SK-N-DZ (cell line): ENCODE results near the gene SHISA9.

Source experiments
- DNase-seq: peaks from one replicate; pipeline ENCODE4 v3.0.0-alpha.2; 2015; ENCODE audit warnings: low spot score

The SHISA9 gene

DNA sequence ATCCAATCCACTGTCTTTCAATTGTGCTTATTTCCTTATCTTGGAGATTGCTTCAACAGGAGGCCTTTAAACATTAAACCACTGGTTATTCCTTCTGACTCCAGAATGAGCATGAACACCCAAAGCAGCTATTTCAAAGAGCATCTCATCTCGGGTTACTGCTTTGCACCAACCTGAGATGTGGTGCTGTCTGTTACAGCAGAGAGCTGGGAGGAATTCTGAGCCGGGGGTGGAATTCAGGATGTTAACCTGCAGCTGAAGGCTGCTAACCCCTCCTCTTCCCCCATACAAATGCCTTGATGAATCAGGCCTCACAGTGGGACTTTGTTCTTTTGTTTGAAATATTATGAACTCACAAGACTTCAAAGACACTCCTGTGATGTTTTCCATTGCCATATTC is 113.1 kb downstream of the SHISA9 start:
- DNase-seq: no peak

DNA sequence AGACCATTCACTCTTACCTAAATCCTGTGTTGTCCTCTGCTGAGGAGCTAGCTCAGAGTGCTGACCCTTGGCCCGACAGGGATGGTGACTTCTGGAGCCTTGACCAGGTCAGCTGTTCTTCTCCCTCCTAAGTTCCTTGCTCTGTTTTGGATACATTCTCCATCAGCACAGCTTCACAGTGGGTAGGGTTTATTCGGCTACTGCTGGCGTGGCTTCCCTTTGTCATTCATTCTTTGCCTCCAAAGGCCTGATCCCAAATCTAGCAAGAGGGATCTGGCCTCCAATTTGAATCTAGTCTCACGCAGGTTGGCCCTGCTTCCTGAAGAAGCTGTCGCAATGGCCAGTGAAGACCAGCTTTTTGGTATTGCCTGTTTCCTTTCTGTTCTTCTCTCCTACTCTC is 116.6 kb downstream of the SHISA9 start:
- DNase-seq: no peak

DNA sequence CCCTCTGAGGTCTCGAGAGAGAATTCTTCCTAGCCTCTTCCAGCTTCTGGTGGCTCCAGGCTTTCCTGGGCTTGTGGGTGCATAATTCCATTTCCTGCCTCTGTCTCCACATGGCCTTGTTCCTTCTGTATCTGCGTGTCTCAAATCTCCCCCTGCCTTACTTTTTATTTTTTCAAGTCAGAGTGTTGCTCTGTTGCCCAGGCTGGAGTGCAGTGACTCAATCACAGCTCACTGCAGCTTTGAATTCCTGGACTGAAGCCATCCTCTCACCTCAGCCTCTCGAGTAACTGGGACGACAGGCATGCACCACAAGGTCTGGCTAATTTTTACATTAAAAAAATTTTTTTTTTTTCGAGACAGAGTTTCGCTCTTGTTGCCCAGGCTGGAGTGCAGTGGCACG is 120.6 kb downstream of the SHISA9 start:
- no peak for DNase-seq

DNA sequence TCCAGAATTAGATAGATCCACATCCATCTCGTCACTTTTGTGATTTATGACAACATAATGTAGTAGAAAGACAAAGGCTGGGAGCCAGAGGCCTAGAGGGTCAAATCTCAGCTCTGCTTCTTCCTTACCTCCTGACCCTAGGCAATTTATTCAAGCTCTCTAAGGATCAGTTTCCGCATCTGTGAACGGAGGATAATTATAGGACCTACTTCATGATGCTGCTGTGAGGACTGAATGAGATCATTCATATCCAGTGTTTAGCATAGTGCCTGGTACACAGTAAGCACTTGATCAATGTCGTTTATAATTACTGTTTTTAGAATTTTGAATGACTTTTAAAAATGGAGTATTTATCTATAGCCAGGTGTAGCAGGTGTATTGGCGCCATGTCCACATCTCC is 128.4 kb downstream of the SHISA9 start:
- no peak for DNase-seq

DNA sequence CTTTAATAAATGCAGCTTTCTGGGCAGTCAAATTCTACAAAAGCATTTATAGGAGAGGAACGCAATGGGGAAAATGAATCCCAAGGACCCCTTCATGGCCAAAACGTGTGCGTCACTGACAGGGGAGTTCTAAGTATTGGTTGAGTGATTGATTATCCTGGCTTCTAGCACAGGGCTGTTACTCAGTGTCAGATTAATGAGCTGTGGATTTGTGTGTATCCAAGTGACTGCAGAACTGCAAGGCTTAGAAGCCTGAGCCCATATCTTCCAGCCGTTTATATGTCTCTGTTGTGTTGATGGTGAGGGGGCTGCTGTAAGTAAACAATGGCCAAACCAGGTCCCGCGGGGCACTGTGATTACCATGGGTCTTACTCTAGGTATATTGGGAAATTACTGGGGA is 129.4 kb downstream of the SHISA9 start:
- no peak for DNase-seq

DNA sequence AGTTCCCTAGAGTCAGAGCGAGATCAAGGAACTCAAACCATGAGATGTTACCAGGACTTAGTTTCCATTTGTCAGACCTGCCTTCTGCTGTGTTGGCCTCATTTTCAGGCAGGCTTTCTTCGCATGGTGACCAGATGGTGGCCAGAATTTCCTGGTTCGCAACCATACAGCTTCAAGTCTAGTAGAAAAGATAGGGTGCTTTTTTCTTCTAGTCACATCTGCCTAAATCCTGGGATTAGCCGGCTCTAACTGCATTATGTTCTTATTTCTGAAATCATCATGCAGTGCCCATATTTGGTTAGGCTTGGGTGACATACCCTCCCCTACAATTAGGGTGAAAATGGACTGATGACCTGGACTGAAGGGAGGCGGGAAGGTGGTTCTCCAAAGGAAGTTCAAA is 131.5 kb downstream of the SHISA9 start:
- DNase-seq: no peak

DNA sequence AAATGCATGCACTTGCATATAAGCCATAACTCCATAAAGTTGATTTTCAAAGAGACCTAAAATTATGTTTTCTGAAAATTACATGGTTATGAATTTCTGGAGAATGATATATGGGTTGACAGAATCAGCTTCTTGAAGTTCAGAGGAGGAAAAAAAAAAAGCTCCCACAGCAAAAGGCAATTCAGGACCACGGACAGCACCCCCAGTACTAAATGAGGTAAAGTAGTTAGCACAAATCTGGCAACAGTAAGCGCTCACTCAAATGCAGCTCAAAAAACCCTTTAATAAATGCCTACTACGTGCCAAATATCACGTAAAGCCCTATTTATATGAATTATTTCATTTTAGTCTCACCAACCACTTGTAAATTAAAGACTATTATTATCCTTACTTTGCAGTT is 135.2 kb downstream of the SHISA9 start:
- no peak for DNase-seq

DNA sequence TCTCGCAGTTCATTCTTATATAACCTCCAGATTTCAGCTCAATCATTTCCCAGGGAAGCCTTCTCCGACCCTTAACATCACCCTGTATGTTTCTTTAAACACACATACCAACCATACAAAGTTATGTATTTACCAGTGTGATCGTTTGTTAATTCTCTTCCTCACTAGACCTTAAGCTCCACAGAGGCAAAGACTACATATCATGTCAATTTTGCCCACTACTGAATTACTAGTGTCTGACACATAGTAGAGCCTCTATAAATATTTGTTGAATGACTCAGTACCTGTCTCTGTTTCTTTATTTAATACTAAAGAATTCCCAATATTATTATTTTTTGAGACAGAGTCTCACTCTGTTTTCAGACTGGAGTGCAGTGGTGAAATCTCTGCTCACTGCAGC is 137.2 kb downstream of the SHISA9 start:
- DNase-seq: no peak

DNA sequence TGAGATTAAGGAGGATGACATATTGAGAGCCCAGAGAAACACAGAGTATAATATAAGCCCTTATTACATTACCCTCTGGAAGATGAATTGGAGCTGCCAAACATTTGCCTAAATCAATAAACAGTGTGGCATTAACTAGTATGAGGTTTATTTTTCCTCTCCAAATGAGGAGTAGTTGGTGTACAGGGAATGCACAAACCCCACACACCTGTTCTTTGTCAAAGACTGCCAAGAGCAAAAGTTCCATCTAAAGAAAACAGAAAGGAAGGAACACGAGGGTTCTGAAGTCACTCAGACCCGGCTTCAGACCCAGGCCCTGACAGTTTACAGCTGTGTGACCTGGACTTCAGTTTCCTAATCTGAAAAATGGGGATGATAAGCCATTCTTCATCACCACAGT is 138.1 kb downstream of the SHISA9 start:
- no peak for DNase-seq

DNA sequence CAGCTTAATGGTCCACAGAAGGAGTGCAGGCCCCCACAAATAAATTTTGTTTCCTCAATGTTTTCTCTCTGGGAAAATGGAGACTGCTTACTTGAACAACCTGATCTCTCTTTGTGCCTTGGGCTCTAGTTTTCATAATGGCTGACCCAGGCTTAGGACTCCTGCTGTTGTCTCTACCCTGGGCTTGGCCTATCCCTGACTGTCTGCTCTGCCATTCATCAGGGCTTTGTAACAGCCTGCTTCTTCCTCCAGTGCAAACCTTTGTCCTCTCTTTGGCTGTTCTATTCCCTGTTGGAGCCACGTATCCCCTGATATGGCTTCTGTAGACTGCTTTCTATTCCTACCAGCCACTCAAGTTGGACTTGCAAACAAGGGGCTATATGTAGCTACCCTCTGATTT is 139.8 kb downstream of the SHISA9 start:
- no peak for DNase-seq

DNA sequence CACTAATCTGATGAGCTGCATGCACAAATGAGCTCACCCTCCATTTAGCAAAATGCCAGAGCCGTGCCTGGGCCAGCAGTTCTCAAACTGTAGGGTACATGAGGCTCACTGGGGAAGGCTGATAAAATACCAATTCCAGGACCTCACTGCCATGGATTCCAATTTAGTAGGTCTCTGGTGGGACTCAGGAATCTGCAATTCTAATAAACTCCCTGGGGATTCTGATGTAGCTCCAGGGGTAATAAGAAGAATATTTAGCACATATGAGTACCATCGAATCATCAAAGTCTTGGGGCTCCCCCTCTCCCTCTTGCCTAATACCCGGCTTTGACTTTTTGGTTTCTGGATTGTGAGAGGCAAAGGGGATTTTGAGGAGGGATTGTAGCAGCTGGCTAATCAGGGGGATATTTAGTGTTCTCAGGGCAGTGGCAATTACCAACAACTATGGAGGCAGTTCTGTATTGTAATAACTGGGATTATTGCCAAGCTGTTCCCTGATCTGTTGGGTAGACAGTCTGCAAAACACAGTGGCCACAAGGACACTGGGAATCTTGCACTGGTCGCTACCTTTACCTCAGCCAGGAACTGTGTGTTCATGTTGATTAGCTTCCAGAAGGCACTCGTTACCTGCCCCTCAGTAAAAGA is 140.4 kb downstream of the SHISA9 start:
- DNase-seq: no peak

DNA sequence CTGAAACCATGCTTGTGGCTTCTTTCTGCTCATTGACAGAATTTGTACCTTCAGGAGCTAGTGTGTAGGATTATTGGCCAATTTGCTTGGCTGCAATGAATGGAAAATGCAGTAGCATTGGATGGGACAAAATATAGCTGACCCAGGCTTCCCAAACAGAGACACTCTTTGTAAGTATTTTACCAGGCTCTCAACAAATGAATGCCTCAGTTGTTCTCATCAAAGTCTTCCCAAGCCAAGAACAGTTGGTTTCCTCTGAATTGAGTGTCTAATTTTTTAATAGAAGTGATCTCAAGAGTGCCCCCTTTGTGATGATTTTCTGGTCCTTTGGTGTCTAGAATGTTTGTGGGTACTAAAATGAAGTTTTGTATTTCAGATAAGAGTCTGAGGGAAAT is 140.9 kb downstream of the SHISA9 start:
- DNase-seq: no peak

DNA sequence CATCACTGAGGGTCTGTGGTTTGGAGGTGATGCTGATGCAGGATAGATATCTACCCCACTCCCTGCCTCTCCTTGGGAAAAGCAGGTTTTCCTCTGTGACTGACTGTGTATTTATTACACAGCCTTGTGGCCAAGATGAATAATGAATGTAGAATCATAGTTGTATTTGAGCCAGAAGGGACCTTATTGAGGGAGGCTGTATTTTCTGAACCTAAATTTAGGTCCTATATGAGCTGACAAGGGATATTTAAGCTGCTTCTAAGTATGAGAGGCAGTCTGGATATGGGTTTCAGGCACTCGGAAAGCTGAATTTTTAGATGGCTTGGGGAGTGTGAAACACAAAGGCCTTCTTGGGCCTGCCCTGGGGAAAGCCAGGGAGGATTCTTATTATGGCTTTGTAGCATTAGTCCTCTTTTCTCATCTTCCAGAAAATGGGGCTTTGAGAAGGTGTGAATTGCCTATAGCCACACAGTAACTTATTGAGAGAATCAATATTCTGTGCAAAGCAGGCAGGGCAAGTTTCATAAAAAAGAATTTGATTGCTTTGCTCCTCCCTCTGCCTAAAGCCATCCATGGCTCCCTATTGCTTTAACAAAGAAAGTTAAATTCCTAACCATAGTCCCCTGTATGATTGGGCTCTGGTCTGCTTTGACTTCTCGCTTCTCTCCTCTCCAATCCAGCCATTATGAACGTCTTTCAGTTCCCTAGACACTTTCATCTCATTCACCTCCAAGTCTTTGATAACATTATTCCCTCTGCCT is 144.8 kb downstream of the SHISA9 start:
- DNase-seq: no peak

DNA sequence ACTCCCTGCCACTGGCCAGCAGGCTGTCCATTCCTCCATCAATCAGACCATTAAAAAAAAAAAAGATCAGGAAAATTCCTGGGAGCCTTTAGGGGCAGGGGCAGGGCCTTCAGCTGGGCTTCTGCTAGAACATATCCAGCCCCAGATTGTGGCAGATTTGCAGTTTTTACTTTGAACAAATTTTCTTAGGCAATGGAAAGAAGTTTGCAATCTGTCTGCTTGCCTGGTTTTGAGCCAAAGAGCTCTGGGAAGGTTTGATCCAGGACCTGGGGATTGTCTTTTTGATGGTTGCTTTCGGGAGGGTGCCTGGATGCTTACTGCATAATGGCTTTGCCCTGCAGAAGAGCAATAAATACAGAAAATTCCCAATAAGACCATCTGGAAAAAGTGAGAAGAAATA is 145.9 kb downstream of the SHISA9 start:
- no peak for DNase-seq

DNA sequence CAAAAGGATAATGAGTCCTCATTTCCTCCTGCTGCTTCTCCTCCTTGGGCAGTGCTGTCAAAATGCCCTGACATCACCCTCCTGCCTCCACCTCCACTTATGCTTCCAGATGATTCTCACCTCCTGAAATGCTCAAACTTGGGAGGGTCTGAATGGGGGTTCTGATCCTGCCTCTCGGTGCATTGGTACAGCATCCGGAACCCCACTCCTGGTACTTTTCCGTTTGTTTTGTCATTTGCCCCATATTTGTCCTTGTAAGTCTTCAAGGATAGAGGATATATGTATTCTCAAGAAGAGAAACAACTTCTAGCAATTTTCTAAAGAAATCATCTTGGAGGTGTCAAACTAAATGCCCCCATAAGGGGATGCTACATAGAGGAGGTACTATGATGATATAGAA is 148.3 kb downstream of the SHISA9 start:
- DNase-seq: no peak

DNA sequence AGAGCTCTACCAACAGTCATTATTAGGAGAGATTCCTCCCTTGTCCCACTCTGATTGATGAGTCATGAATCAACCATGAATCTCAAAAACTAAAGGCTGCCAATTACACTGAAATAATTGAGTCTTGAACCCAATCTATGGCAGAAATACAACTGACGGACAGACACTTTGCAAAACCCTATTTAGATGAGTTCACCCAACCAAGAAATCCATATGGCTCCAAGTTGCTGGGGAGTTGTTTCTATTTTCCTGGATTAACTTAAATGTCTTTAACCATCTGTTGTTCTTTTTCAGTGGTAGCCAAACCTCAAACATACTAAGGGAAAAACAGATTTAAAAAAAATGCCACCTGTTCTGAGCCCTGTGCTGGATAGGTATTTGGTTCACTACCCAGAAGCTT is 151.0 kb downstream of the SHISA9 start:
- DNase-seq: no peak

DNA sequence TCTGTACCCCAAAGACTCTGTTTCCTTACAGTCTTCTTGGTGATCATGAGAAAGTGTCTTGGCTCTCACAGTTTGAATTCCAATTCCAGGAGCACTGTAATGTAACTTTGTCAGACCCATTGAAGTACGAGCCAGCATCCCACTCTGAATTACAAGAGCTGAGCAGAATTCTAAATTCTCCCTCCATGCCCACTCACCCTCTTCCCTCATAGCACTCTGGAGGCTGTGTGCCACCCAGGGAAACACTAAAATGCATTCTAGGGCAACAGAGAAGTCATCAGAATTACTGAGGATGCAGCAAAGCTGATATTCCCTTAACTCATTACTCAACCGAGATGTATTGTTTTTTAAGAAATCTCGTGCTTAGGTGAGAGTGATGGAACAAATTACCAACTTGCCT is 154.1 kb downstream of the SHISA9 start:
- no peak for DNase-seq

DNA sequence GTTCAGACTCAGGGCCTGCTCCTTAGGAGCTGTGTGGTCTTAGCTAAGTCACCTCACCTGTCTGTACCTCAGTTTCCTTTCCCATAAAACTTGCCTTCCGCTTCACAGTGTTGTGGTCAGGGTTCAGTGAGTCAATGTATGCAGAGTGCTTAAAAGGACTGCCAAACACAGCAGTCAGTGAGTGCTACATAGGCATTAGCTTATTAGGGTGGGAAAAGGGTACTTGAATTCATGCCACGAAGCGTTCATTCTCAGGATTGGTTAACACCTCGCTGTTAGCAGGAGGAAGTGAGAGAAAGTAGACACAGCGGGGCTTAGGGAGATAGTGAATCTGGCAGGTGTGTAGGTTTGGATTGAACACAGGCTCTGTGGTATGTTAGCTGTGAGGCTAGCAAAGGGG is 155.2 kb downstream of the SHISA9 start:
- DNase-seq: no peak

DNA sequence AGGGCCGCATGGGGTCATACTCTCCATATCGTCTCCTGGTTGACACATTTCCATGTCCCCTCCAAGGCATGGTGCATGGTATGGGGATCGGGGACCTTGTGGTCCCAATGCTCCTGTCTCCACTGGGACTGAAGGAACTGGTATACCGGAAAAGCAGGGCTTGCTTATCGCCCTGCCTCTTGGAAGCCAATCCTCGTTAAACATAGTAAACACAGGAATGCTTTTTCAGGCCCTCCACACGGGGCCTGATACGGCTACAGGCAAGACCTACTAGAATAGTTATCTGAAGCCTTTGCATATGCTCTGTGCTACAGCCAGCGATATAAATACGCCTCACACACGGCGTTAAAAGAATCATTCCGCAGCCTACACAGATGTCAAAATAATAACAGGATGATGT is 159.5 kb downstream of the SHISA9 start:
- no peak for DNase-seq

DNA sequence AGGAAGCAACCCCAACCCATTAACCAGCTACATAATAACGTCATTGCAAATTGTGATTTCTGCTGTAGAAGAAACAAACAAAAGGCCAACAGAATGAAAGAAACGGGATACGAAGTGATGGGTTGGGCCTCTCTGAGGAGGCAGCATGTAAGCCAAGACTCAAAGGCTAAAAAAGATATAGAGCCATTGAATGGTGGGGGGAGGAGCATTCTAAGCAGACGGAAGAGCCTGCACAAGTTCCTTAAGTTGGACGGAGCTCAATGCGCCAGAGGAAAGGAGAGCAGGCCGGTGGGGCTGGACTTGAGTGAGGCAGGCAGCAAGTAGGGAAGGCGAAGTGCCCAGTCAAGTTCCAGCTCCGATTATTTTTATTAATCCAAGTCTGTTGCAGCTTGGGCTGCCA is 160.3 kb downstream of the SHISA9 start:
- no peak for DNase-seq

DNA sequence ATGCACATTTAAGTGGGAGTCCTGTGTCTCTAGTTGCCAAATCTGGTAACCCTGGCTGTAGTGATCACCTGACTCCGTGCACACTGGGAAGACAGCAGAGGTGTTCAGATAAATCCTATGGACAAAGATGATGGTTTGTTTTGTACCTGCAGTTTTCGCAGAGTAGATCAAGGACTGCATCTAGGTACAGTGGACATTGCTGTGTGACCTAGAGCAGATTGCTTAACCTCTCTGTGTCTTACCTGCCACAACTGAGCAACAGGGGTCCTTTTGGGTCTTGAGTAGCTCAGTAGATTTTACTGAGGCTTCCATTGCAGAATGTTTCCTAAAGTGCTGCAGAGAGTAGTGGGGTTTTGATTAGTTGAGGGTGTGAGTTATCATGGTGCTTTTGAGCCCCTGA is 160.8 kb downstream of the SHISA9 start:
- no peak for DNase-seq

DNA sequence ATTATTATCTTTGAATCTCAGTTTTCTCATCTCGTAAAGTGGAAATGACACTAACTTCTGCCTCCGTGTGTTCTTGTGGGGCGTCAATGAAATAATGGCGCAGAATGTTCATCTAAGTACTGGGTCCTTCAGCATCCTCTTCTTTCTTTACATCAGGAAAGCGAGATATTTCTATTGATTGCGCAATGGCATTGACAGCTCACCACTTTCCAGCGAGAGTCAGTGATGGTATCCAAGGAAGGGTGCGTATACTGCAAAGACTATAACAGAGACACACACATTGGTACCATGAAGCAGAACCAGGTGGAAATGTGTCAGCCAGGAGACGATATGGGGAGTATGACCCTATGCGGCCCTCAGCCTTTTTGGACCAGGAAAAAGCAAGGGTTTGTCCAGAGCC is 162.1 kb downstream of the SHISA9 start:
- no peak for DNase-seq

DNA sequence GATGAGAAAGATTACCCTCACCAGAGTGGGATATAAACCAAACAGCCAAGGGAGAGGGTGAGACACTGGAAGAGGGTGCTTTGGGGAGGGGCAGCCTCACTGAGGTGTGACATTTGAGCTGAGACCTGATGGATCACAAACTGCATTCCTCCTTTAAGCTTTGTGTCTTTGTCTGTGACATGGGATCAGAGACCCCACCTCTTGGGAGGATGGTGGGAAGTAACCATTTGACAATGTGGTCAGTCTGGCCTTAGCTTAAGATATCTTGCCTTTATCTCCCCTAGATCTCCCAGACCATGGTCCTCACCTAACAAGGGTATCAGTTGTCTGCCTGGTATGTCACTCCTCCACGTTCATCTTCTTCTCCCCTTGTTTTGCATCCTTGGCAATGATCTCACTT is 163.4 kb downstream of the SHISA9 start:
- no peak for DNase-seq

DNA sequence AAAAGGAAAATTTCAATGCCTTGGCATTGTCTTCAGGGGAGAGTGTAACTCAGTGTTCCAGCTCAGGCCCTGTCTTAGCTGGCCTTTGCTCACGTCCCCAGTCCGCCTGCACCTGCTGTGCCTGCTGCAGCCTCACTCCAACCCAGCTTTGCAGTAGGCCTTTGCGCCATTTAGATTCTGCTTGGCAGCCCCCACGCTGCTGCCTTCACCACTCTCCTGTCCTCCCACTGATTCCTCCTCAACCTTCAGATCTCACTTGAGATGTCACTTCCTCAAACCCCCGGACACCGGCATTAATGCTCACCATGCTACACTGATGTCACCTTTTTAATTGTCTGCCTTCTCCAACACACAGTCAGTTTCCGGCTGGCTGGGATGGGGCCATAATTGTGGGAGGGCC is 166.2 kb downstream of the SHISA9 start:
- no peak for DNase-seq
